ENCODE data around the gene TCP11L1.

GRCh38 chr11:32991898-32992297 lies 47.5 kb upstream of the TCP11L1 start:
- TF ChIP-seq JUN (IDR thresholded peaks at IDR 0.05; ENCODE audit: low read depth, low read length) (no peak), CTCF (IDR thresholded peaks at IDR 0.05; ENCODE audit: control extremely low read depth in 1 of 3, insufficient read depth in 1 of 3, low read depth in 1 of 3, low read length in 3 of 3) (no peak), YY1 (IDR thresholded peaks at IDR 0.05; ENCODE audit: low read depth, low read length) (no peak), EZH2 (IDR thresholded peaks at IDR 0.05; ENCODE audit: low read depth, low read length, severe bottlenecking) (no peak), POLR2A (IDR thresholded peaks at IDR 0.05; ENCODE audit: control extremely low read depth in 1 of 2, low read depth in 2 of 2, low read length in 2 of 2) (no peak), RAD21 (IDR thresholded peaks at IDR 0.05 in 1 of 2, conservative IDR thresholded peaks at IDR 0.05 in 1 of 2; ENCODE audit: low read depth in 2 of 2, low read length in 2 of 2) (no peak)
